PC-9 (cell line): ENCODE measurements around the gene CDC37L1. TPM values are rescaled to one million over a fixed set of nuclear protein-coding genes. Genes with fewer than 3 reads are reported as not detected.

Source experiments
- BruUV-seq: library from RNA; stranded (reverse); fragments of 400-500 nt; replicated peaks from 2 replicates; lab custom pipeline; 2021; lab: Mats Ljungman, UMichigan
- CTCF ChIA-PET: fragments of 300-600 bp; sonication (Branson Sonifier 250); formaldehyde crosslinking; loops from one replicate; lab custom pipeline; 2022; ENCODE audit warnings: antibody characterized with exemption; lab: Charles Lee
- POLR2A ChIA-PET: fragments of 300-600 bp; sonication (Branson Sonifier 250); formaldehyde crosslinking; loops from one replicate; lab custom pipeline; 2022; ENCODE audit warnings: antibody characterized with exemption; ENCODE audit not compliant: unreplicated experiment; lab: Charles Lee
- DNase-seq, 2 experiments: peaks; one replicate each; pipeline versions ENCODE4 v3.0.0 to v3.0.0-alpha.2; 2015 to 2022; ENCODE audit warnings: mixed read lengths in 1 of 2
- H2AFZ ChIP-seq: fragments of 200-600 bp; sonication (generic); 2 replicates; pipeline ENCODE4 v1.8.1; 2017; ENCODE audit warnings: antibody characterized with exemption
- H3F3A ChIP-seq: fragments of 200-600 bp; sonication (generic); 2 replicates; pipeline ENCODE4 v1.8.1; 2017; ENCODE audit warnings: antibody characterized with exemption, mild to moderate bottlenecking, low read depth; ENCODE audit not compliant: insufficient read depth
- H3K27ac ChIP-seq: fragments of 200-600 bp; sonication (generic); 2 replicates; pipeline ENCODE4 v1.6.1; 2016; ENCODE audit warnings: mixed run types
- H3K27me3 ChIP-seq: fragments of 200-600 bp; sonication (generic); 2 replicates; pipeline ENCODE4 v1.6.1; 2016; ENCODE audit warnings: low read depth, mixed run types; ENCODE audit not compliant: insufficient read depth
- H3K36me3 ChIP-seq: fragments of 200-600 bp; sonication (generic); 2 replicates; pipeline ENCODE4 v1.6.1; 2016; ENCODE audit warnings: low read depth, mixed run types
- H3K4me1 ChIP-seq: fragments of 200-600 bp; sonication (generic); replicated peaks from 2 replicates; pipeline ENCODE4 v1.6.1; 2016; ENCODE audit warnings: mixed run types; ENCODE audit not compliant: insufficient read depth
- H3K4me2 ChIP-seq: fragments of 200-600 bp; sonication (generic); 2 replicates; pipeline ENCODE4 v1.6.1; 2017; ENCODE audit warnings: mixed run types
- H3K4me3 ChIP-seq: fragments of 200-600 bp; sonication (generic); 2 replicates; pipeline ENCODE4 v1.6.1; 2016; ENCODE audit warnings: mixed run types
- H3K79me2 ChIP-seq: fragments of 200-600 bp; sonication (generic); 2 replicates; pipeline ENCODE4 v1.6.1; 2017; ENCODE audit warnings: low read depth, mixed run types
- H3K9me2 ChIP-seq: fragments of 200-600 bp; sonication (generic); 2 replicates; pipeline ENCODE4 v1.8.1; 2017; ENCODE audit warnings: mild to moderate bottlenecking; ENCODE audit not compliant: insufficient read depth
- H3K9me3 ChIP-seq: fragments of 200-600 bp; sonication (generic); 2 replicates; pipeline ENCODE4 v1.8.1; 2016; ENCODE audit warnings: low read depth; ENCODE audit not compliant: insufficient read depth
- H4K20me1 ChIP-seq: fragments of 200-600 bp; sonication (generic); 2 replicates; pipeline ENCODE4 v1.8.1; 2017; ENCODE audit not compliant: insufficient read depth
- EZH2 ChIP-seq: fragments of 200-600 bp; sonication (generic); IDR thresholded peaks from 2 replicates; pipeline ENCODE4 v1.8.0; 2017; ENCODE audit warnings: antibody characterized with exemption, low read depth
- intact Hi-C: fragments of 100-400 bp; cut with micrococcal nuclease; formaldehyde crosslinking; loops from one replicate; pipeline ENCODE4 v1.10.0; 2022; ENCODE audit not compliant: unreplicated experiment
- total RNA-seq: library from RNA; stranded (reverse); gene quantifications from 2 replicates; pipeline ENCODE4 v1.2.3, GENCODE V29; 2021
- TF ChIP-seq, protein P1 (sequence below): fragments of 200-600 bp; sonication (generic); conservative IDR thresholded peaks from 2 replicates; pipeline ENCODE4 v1.6.1; 2017; ENCODE audit warnings: mixed run types, antibody characterized with exemption, mild to moderate bottlenecking, moderate library complexity

CDC37L1 gene
- total RNA-seq, 1 experiment from 2014 or later: 6.7 TPM

DNA sequence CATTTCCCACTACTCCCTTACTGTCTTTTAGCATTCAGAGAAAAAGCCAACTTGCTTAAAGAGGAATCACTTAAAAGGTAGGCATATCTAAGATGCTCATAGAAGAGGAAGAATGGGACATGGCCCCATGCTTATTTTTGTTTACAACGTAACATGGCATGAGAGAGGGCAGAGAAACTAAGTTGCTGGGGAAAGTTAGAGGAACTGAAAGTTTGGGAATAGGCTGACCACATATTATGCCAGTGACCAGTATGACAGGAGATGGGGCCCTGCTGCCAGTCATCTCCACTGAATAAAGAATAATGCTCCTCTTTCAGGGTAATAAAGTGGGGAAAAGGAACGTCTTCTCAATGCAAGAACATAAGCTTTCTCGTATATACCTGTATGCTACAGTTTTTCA is 15.4 kb upstream of the CDC37L1 start:
- H3K9me2 ChIP-seq: no peaks in the 10 kb centered on the region
- peaks cover 23% of the 10 kb centered on the region for H3K79me2 ChIP-seq
- peak overlapping the region; percentile 77; the same call in 1 of the 2 replicates for H3K4me3 ChIP-seq
- ChIA-PET CTCF (no interaction called here), POLR2A (no interaction called here)
- no peaks in the 10 kb centered on the region for H3K27me3 ChIP-seq
- no peaks in the 10 kb centered on the region for H3K36me3 ChIP-seq
- no peak for TF ChIP-seq EZH2
- TF ChIP-seq, protein P1, sequence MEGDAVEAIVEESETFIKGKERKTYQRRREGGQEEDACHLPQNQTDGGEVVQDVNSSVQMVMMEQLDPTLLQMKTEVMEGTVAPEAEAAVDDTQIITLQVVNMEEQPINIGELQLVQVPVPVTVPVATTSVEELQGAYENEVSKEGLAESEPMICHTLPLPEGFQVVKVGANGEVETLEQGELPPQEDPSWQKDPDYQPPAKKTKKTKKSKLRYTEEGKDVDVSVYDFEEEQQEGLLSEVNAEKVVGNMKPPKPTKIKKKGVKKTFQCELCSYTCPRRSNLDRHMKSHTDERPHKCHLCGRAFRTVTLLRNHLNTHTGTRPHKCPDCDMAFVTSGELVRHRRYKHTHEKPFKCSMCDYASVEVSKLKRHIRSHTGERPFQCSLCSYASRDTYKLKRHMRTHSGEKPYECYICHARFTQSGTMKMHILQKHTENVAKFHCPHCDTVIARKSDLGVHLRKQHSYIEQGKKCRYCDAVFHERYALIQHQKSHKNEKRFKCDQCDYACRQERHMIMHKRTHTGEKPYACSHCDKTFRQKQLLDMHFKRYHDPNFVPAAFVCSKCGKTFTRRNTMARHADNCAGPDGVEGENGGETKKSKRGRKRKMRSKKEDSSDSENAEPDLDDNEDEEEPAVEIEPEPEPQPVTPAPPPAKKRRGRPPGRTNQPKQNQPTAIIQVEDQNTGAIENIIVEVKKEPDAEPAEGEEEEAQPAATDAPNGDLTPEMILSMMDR: no peak
- peaks cover 41% of the 10 kb centered on the region for H3K4me1 ChIP-seq
- no peak overlapping the region for H3K27ac ChIP-seq
- intact Hi-C loops: loop anchor here (2.0 kb wide), 2 partner anchors 77 to 133 kb away; partner anchors contain the start of gene AK3
- no peaks in the 10 kb centered on the region for H3K9me3 ChIP-seq
- TSS peak; percentile 48 for BruUV-seq
- no peaks in the 10 kb centered on the region for H4K20me1 ChIP-seq
- peak overlapping the region; percentile 96 for H3K4me2 ChIP-seq
- DNase-seq: no peak
- no peak overlapping the region for H2AFZ ChIP-seq
- peaks cover 3% of the 10 kb centered on the region; the same call in 1 of the 2 replicates for H3F3A ChIP-seq

DNA sequence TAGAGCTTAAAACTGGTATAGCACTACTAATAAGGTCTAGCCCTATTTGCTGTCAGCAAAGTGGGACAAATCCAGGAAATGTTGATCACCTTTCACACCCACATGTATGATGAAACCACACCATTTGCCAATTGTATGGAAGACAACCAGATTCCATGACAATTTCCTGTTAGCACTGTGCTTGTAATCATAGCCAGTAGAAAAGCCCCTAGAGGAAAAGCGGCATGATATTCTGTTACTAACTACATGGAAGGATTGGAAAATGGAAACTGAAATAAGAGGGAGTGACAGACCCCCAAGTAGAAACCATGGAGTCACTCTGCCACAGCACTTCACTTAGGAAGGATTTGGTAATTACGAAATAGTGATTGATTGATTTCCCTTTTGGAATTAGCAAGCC is 14.0 kb upstream of the CDC37L1 start:
- CTCF ChIA-PET: interaction anchor here (0.7 kb wide), 1 partner anchor 36 kb away, joined by 3 read pairs; no protein-coding TSS in a partner anchor
- Histone ChIP-seq H2AFZ (no peak overlapping the region), H3K9me2 (no peaks in the 10 kb centered on the region), H4K20me1 (no peaks in the 10 kb centered on the region), H3K4me1 (peaks cover 41% of the 10 kb centered on the region), H3K79me2 (peaks cover 23% of the 10 kb centered on the region), H3K27me3 (no peaks in the 10 kb centered on the region), H3F3A (peaks cover 3% of the 10 kb centered on the region; the same call in 1 of the 2 replicates), H3K9me3 (no peaks in the 10 kb centered on the region), H3K36me3 (no peaks in the 10 kb centered on the region), H3K27ac (no peak overlapping the region), H3K4me3 (peak overlapping the region; percentile 55; the same call in 1 of the 2 replicates), H3K4me2 (peak overlapping the region; percentile 96)
- BruUV-seq: no TSS peak
- intact Hi-C loops: no loop called here
- DNase-seq: peak in 1 of 2 experiments; percentile 39
- TF ChIP-seq, protein P1: no peak
- no peak for TF ChIP-seq EZH2
- POLR2A ChIA-PET: interaction anchor here (0.6 kb wide), 1 partner anchor 76 kb away, joined by 3 read pairs; the partner anchor contains the start of gene AK3

DNA sequence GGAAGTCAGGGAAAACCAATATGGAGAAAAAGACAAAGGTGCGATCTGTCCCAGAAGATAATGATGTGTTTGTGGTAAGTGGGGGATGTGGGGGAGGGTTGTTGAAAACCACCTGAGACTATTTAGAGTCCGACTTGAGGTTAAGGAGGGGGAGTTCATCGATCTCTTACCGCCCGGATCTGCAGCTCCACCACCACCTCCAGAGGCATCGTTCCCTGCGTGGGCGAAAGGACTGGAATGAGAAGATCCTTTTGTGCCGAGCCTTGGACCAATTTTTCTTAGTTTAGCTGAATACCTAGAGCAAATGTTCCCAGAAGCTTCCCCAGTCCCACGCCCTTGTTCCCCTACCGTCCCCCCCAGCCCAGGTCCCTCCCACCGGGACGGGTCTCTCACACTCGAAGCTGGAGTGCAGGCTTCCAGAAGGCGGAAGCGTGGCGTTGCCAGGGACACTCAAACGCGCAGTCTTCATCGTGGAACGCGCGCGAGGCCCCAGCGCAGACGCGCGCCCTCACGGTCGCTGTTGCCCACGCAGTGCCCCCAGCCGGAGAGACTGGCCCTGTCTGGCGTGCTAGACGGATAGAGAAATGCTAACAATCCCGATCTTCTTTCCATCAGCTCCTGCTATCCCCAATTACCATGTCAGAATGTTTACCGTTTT is 13.2 kb upstream of the CDC37L1 start, which contains the start of gene SPATA6L:
TSS of gene SPATA6L (minus strand) at position 439 of the 658 bp plus-strand sequence. CDS start at position 209, 230 bp downstream.
- Histone ChIP-seq H3K4me2 (peak within 1 kb of the TSS; percentile 96), H3K79me2 (peaks cover 23% of the 10 kb centered on the region), H3K27me3 (no peaks in the 10 kb centered on the region), H3K4me1 (peaks cover 41% of the 10 kb centered on the region), H3K4me3 (peak within 1 kb of the TSS; percentile 55), H2AFZ (peak within 1 kb of the TSS; percentile 82), H3K27ac (no peak within 1 kb of the TSS), H3K9me3 (no peaks in the 10 kb centered on the region), H3K36me3 (no peaks in the 10 kb centered on the region), H3F3A (peaks cover 3% of the 10 kb centered on the region; the same call in 1 of the 2 replicates), H4K20me1 (no peaks in the 10 kb centered on the region), H3K9me2 (no peaks in the 10 kb centered on the region)
- TF ChIP-seq, protein P1: no peak
- TF ChIP-seq EZH2: no peak
- BruUV-seq: TSS peak; percentile 27
- CTCF ChIA-PET: interaction anchor here (0.7 kb wide), 1 partner anchor 36 kb away, joined by 3 read pairs; no protein-coding TSS in a partner anchor
- POLR2A ChIA-PET: interaction anchor here (0.6 kb wide), 2 partner anchors 10 to 1106 kb away, joined by 5 to 7 read pairs; no protein-coding TSS in a partner anchor
- peak in 1 of 2 experiments; percentile 38 for DNase-seq
- intact Hi-C loops: no loop called here
